ENCODE measurements around the gene CIAO1. TPM values are rescaled to one million over a fixed set of nuclear protein-coding genes. Genes with fewer than 3 reads are reported as not detected.

Gene CIAO1
- total RNA-seq, 1 donor from 2014 or later: 71.0 TPM

Other genes with a start within 250 kb of the CIAO1 start
- gene GPAT2, start 231.3 kb upstream of the CIAO1 start, total RNA-seq: 9.0 TPM
- gene ADRA2B, start 149.7 kb upstream of the CIAO1 start, total RNA-seq: 1.2 TPM
- not detected for gene ASTL, start 127.7 kb upstream of the CIAO1 start, total RNA-seq
- gene DUSP2, start 120.8 kb upstream of the CIAO1 start, total RNA-seq: 6.1 TPM
- 107 TPM for gene STARD7, start 57.4 kb upstream of the CIAO1 start, total RNA-seq
- gene TMEM127, start 228 bp upstream of the CIAO1 start, total RNA-seq: 58.7 TPM
- 87.2 TPM for gene SNRNP200, start 39.3 kb downstream of the CIAO1 start, total RNA-seq
- 3.1 TPM for gene ITPRIPL1, start 59.1 kb downstream of the CIAO1 start, total RNA-seq
- 0.77 TPM for gene NCAPH, start 69.5 kb downstream of the CIAO1 start, total RNA-seq
- not detected for gene NEURL3, start 239.1 kb downstream of the CIAO1 start, total RNA-seq